ENCODE measurements around the gene LILRA6.

DNA sequence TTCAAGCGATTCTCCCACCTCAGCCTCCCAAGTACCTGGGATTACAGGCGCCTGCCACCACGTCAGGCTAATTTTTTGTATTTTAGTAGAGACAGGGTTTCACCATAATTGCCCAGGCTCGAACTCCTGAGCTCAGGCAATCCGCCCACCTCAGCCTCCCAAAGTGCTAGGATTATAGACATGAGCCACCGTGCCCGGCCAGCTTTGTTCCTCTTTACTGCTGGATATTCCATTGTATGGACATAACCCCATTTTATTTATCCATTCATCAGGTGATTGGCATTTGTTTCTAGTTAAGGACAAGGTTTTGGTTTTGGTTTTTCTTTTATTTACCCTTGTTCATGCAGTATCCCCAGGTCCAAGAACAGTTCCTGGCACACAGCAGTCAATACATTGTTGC is 46.1 kb downstream of the LILRA6 start:
- TF ChIP-seq, protein P1, sequence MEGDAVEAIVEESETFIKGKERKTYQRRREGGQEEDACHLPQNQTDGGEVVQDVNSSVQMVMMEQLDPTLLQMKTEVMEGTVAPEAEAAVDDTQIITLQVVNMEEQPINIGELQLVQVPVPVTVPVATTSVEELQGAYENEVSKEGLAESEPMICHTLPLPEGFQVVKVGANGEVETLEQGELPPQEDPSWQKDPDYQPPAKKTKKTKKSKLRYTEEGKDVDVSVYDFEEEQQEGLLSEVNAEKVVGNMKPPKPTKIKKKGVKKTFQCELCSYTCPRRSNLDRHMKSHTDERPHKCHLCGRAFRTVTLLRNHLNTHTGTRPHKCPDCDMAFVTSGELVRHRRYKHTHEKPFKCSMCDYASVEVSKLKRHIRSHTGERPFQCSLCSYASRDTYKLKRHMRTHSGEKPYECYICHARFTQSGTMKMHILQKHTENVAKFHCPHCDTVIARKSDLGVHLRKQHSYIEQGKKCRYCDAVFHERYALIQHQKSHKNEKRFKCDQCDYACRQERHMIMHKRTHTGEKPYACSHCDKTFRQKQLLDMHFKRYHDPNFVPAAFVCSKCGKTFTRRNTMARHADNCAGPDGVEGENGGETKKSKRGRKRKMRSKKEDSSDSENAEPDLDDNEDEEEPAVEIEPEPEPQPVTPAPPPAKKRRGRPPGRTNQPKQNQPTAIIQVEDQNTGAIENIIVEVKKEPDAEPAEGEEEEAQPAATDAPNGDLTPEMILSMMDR (IDR thresholded peaks at IDR 0.05 in 8 of 11, conservative IDR thresholded peaks at IDR 0.05 in 3 of 11), result no peak
- no peak for TF ChIP-seq POLR2A (IDR thresholded peaks at IDR 0.05)
- no peak for TF ChIP-seq POLR2AphosphoS5 (IDR thresholded peaks at IDR 0.05)
